ENCODE results near the gene KIR2DL4.
"Not testable (repeated sequence)": the region's sequence is repeated elsewhere in the genome, so short reads cannot be mapped to it uniquely, and the experiment has no call there.

The KIR2DL4 gene

DNA sequence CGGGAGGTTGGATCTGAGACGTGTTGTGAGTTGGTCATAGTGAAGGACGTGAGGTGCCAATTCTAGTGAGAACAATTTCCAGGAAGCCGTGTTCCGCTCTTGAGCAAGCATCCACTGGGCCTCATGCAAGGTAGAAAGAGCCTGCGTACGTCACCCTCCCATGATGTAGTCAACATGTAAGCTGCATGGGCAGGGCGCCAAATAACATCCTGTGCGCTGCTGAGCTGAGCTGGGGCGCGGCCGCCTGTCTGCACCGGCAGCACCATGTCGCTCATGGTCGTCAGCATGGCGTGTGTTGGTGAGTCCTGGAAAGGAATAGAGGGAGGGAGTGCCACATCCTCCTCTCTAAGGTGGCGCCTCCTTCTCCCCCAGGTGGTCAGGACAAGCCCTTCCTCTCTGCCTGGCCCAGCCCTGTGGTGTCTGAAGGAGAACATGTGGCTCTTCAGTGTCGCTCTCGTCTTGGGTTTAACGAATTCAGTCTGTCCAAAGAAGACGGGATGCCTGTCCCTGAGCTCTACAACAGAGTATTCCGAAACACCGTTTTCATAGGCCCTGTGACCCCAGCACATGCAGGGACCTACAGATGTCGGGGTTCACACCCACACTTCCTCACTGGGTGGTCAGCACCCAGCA, 17.2 kb upstream of the KIR2DL4 start:
- H3K27me3 Mint-ChIP-seq: peaks cover 32% of the 10 kb centered on the region
- not testable (repeated sequence) for H3K4me3 Mint-ChIP-seq; DNase-seq; H3K27ac Mint-ChIP-seq; H3K4me1 Mint-ChIP-seq (ENCODE audit: low read depth); H3K9me3 Mint-ChIP-seq; H3K36me3 Mint-ChIP-seq (ENCODE audit: low read depth)

DNA sequence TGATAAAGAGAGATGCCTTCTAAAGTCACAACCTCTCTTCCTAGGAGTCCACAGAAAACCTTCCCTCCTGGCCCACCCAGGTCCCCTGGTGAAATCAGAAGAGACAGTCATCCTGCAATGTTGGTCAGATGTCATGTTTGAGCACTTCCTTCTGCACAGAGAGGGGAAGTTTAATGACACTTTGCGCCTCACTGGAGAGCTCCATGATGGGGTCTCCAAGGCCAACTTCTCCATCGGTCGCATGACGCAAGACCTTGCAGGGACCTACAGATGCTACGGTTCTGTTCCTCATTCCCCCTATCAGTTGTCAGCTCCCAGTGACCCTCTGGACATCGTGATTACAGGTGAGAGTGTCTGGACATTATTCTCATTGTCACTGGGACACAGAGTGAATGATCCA, 15.3 kb upstream of the KIR2DL4 start:
- DNase-seq; H3K9me3 Mint-ChIP-seq; H3K27ac Mint-ChIP-seq; H3K36me3 Mint-ChIP-seq (ENCODE audit: low read depth); H3K4me3 Mint-ChIP-seq: not testable (repeated sequence)
- Mint-ChIP-seq H3K4me1 (ENCODE audit: low read depth) (peaks cover 12% of the 10 kb centered on the region), H3K27me3 (peaks cover 36% of the 10 kb centered on the region)

DNA sequence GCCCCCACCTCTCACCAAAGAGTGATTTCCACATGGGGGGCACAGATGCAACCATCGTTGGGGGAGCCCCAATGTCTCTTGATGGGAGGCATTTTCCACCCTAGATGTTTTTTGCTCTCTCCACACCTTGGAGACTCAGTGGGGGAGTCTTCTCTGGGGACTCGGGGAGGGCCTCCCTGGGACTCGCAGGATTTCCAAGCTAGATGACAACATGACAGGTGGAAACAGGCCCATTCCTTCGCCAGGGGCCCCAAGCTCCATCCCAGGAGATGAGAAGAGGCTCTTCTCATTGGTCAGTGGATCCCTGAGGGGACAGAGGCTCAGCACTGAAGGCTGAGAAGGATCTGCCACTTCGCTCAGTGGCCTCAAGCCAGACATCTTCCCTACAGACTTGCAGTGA, 12.7 kb upstream of the KIR2DL4 start:
- no peaks in the 10 kb centered on the region for H3K36me3 Mint-ChIP-seq (ENCODE audit: low read depth)
- H3K4me3 Mint-ChIP-seq: no peak overlapping the region
- peaks cover 14% of the 10 kb centered on the region for H3K4me1 Mint-ChIP-seq (ENCODE audit: low read depth)
- no peak for DNase-seq
- peaks cover 26% of the 10 kb centered on the region for H3K27me3 Mint-ChIP-seq
- no peak overlapping the region for H3K27ac Mint-ChIP-seq
- H3K9me3 Mint-ChIP-seq: no peaks in the 10 kb centered on the region

DNA sequence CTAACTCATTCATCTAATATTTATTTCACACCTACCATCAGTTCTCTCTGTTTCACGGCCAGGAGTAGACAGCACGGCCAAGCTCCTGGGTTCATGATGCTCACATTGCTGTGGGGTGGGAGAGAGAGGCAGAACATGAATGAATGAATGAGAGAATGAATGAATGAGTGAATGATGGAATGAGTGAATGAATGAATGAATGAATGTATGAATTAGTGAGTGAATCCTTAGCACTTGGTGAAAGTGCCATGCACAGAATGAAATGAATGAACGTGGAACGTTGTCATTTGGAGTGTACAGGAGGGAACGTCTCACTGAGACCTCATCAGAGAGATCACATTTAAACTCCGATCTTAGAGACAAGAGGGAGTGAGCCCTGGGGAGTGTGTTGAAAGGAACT, 11.9 kb upstream of the KIR2DL4 start:
- Mint-ChIP-seq H3K36me3 (ENCODE audit: low read depth) (no peaks in the 10 kb centered on the region), H3K4me3 (no peak overlapping the region), H3K27ac (no peak overlapping the region), H3K9me3 (no peaks in the 10 kb centered on the region), H3K4me1 (ENCODE audit: low read depth) (peaks cover 14% of the 10 kb centered on the region), H3K27me3 (peaks cover 21% of the 10 kb centered on the region)
- DNase-seq: no peak

DNA sequence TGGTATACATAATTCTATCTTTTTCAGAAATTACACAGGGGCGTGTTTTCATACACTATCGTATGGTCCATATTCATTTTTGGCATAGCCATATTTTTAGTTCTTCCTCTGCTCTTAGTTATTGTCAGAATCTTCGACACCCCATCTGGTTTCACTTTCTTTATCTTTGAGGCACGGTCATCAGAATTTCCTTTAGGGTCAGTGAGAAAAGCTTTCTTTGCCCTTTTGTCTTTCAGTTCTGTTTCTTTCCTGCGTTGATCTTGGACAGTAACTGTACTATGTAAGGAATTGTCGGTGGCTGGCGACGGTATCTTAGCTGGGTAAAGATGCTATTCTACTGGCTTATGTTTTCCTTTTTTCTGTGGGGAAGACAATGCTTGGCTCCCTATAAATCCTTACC, 10.6 kb upstream of the KIR2DL4 start:
- Mint-ChIP-seq H3K27me3 (peaks cover 27% of the 10 kb centered on the region), H3K4me3 (peak overlapping the region; percentile 62), H3K4me1 (ENCODE audit: low read depth) (peaks cover 14% of the 10 kb centered on the region), H3K36me3 (ENCODE audit: low read depth) (no peaks in the 10 kb centered on the region), H3K27ac (no peak overlapping the region), H3K9me3 (no peaks in the 10 kb centered on the region)
- DNase-seq: no peak

DNA sequence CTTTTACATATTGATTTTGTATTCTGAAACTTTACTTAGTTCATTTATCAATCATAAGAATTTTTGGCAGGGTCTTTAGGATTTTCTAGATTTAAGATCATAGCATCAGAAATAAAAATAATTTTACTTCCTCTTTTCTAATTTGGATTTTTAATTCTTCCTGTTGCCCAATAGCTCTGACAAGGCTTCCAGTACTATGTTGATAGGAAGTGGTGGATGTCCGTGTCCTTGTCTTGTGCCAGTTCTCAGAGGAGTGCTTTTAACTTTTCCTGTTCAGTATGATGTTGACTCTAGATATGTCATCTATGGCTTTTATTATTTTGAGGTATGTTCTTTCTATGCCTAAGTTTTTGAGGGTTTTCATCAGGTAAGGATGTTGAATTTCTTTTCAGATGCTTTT, 7.7 kb upstream of the KIR2DL4 start:
- H3K27ac Mint-ChIP-seq: no peak overlapping the region
- H3K36me3 Mint-ChIP-seq (ENCODE audit: low read depth): no peaks in the 10 kb centered on the region
- H3K27me3 Mint-ChIP-seq: peaks cover 38% of the 10 kb centered on the region
- H3K4me3 Mint-ChIP-seq: no peak overlapping the region
- no peak for DNase-seq
- H3K4me1 Mint-ChIP-seq (ENCODE audit: low read depth): peaks cover 14% of the 10 kb centered on the region
- peaks cover 4% of the 10 kb centered on the region for H3K9me3 Mint-ChIP-seq

DNA sequence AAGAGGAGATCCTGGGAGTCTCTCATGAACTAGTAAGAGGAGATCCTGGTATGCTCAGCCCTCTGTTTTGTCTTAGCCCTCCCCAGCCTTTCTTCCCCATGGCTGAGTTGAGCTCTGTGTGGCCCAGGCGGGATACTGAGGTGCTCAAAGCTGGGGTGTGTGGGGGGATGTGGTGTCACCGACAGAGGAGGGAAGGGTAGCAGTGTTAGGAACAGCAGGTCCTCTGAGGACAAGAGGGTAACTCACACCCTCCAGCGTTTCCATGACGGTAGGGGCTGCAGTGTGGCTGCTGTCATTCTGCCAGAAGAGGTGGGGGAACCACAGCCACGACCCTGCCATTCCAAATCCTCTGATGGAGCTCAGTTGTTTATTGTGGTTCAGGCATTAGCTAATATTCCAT, 691 bp downstream of the KIR2DL4 start:
- no peak for DNase-seq
- Mint-ChIP-seq H3K27ac (no peak overlapping the region), H3K36me3 (ENCODE audit: low read depth) (no peaks in the 10 kb centered on the region), H3K9me3 (peaks cover 4% of the 10 kb centered on the region), H3K4me1 (ENCODE audit: low read depth) (no peaks in the 10 kb centered on the region), H3K4me3 (no peak overlapping the region), H3K27me3 (peaks cover 25% of the 10 kb centered on the region)

DNA sequence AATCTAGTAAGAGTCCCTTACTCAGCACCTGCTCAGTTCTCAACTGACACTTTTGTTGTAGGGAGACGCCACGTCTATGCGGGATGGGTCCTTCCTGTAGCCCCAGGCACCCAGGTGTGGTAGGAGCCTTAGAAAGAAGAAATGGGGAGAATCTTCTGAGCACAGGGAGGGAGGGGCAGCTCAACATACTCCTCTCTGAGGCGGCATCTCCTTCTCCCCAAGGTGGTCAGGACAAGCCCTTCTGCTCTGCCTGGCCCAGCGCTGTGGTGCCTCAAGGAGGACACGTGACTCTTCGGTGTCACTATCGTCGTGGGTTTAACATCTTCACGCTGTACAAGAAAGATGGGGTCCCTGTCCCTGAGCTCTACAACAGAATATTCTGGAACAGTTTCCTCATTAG, 1.2 kb downstream of the KIR2DL4 start:
- H3K4me3 Mint-ChIP-seq: no peak overlapping the region
- no peak for DNase-seq
- no peaks in the 10 kb centered on the region for H3K36me3 Mint-ChIP-seq (ENCODE audit: low read depth)
- peaks cover 22% of the 10 kb centered on the region for H3K27me3 Mint-ChIP-seq
- H3K9me3 Mint-ChIP-seq: peaks cover 3% of the 10 kb centered on the region
- H3K4me1 Mint-ChIP-seq (ENCODE audit: low read depth): no peaks in the 10 kb centered on the region
- no peak overlapping the region for H3K27ac Mint-ChIP-seq

DNA sequence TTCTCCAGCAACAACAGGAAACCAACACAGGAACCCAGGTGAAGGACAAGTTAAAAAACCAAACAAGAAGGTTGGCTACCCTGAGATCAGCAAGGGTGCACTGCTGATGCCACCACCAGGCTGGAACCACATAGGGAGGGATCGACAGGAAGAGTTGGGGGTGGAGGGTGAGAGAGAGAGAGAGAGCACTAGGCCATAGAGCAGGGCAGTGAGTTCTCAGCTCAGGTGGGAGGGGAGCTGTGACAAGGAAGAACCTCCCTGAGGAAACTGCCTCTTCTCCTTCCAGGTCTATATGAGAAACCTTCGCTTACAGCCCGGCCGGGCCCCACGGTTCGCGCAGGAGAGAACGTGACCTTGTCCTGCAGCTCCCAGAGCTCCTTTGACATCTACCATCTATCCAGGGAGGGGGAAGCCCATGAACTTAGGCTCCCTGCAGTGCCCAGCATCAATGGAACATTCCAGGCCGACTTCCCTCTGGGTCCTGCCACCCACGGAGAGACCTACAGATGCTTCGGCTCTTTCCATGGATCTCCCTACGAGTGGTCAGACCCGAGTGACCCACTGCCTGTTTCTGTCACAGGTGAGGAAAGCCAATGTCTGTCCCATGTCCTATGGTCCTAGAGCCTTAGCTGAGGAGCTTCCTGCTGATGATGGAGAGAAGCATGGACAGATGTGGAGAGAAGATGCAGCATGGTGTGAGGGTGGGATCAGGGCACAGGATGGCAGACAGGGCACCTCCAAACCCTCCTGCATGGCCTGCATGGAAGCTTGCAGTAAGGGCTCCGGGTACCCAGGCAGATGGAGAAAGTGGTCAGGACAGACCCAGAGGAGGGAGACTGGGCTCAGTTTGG, 2.5 kb downstream of the KIR2DL4 start:
- Mint-ChIP-seq H3K36me3 (ENCODE audit: low read depth) (no peaks in the 10 kb centered on the region), H3K9me3 (peaks cover 3% of the 10 kb centered on the region), H3K4me1 (ENCODE audit: low read depth) (no peaks in the 10 kb centered on the region), H3K27me3 (peaks cover 30% of the 10 kb centered on the region), H3K4me3 (no peak overlapping the region), H3K27ac (no peak overlapping the region)
- no peak for DNase-seq

DNA sequence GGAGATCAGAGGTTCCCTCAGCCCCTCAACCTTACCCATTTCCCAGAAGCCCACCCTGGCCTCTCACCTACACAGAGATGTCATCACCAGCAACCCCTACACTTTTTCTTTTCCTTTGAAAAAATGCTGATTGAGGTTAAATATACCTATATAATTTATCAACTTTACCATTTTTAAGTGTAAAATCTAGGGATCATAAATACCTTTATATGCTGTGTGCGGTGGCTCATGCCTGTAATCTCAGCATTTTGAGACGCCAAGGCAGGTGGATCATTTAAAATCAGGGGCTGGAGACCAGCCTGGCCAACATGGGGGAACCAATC, 3.1 kb downstream of the KIR2DL4 start:
- DNase-seq: no peak
- peaks cover 5% of the 10 kb centered on the region for H3K9me3 Mint-ChIP-seq
- H3K27ac Mint-ChIP-seq: no peak overlapping the region
- H3K4me3 Mint-ChIP-seq: no peak overlapping the region
- peaks cover 30% of the 10 kb centered on the region for H3K27me3 Mint-ChIP-seq
- H3K36me3 Mint-ChIP-seq (ENCODE audit: low read depth): no peaks in the 10 kb centered on the region
- H3K4me1 Mint-ChIP-seq (ENCODE audit: low read depth): no peaks in the 10 kb centered on the region

DNA sequence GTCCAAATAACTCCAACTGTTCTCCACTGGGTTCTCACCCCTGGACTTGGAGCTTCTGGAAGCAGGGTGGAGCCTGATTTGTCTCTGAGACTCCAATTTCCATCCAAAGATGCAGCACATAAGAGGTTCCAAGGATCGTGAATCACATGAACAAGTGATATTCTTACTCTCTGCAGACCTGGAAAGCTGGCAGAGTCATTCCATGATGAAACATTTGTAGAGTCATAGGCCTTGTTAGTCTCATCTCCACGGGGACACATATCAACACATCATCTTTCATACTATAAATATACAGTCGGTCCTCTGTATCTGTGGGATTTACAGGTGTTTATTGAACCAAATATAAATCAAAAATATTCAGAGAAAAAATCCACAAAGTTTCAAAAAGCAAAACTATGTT, 11.2 kb downstream of the KIR2DL4 start:
- H3K9me3 Mint-ChIP-seq: peaks cover 11% of the 10 kb centered on the region
- not testable (repeated sequence) for H3K4me1 Mint-ChIP-seq (ENCODE audit: low read depth); H3K27ac Mint-ChIP-seq; H3K36me3 Mint-ChIP-seq (ENCODE audit: low read depth); H3K4me3 Mint-ChIP-seq; DNase-seq
- H3K27me3 Mint-ChIP-seq: peaks cover 32% of the 10 kb centered on the region

DNA sequence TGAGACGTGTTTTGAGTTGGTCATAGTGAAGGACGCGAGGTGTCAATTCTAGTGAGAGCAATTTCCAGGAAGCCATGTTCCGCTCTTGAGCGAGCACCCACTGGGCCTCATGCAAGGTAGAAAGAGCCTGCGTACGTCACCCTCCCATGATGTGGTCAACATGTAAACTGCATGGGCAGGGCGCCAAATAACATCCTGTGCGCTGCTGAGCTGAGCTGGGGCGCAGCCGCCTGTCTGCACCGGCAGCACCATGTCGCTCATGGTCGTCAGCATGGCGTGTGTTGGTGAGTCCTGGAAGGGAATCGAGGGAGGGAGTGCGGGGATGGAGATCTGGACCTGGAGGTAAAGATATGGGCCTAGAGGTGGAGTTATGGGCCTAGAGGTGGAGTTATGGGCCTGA, 12.8 kb downstream of the KIR2DL4 start, which contains the start of gene KIR3DL1:
KIR3DL1 (plus strand) TSS at position 218 of the 400 bp plus-strand sequence.
- not testable (repeated sequence) for DNase-seq; H3K4me1 Mint-ChIP-seq (ENCODE audit: low read depth); H3K36me3 Mint-ChIP-seq (ENCODE audit: low read depth); H3K4me3 Mint-ChIP-seq; H3K9me3 Mint-ChIP-seq; H3K27ac Mint-ChIP-seq
- H3K27me3 Mint-ChIP-seq: peaks cover 22% of the 10 kb centered on the region

DNA sequence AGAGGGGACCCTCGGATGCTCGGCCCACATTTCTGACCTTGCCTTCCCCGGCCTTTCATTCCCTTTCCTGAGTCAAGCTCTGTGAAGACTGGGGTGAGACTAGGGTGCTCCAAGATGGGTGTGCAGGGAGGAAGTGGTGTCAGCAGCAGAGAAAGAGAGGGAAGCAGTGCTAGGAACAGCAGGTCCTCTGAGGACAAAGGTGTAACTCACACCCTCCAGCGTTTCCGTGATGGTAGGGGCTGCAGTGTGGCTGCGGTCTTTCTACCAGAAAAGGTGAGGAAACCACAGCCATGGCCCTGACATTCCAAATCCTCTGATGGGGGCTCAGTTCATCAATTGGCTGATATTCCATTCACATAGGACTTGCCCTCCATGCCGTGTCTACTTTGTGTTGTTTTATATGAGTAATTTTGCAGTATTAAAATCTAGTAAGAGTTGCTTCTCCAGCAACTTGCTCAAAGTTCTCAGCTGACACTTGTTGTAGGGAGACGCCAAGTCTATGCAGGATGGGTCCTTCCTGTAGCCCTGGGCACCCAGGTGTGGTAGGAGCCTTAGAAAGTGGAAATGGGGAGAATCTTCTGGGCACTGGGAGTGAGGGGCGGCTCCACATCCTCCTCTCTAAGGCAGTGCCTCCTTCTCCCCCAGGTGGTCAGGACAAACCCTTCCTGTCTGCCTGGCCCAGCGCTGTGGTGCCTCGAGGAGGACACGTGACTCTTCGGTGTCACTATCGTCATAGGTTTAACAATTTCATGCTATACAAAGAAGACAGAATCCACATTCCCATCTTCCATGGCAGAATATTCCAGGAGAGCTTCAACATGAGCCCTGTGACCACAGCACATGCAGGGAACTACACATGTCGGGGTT, 14.5 kb downstream of the KIR2DL4 start:
- H3K9me3 Mint-ChIP-seq: no peaks in the 10 kb centered on the region
- no peak for DNase-seq
- no peak overlapping the region for H3K27ac Mint-ChIP-seq
- H3K4me1 Mint-ChIP-seq (ENCODE audit: low read depth): no peaks in the 10 kb centered on the region
- H3K36me3 Mint-ChIP-seq (ENCODE audit: low read depth): no peaks in the 10 kb centered on the region
- no peak overlapping the region for H3K4me3 Mint-ChIP-seq
- peaks cover 19% of the 10 kb centered on the region for H3K27me3 Mint-ChIP-seq

DNA sequence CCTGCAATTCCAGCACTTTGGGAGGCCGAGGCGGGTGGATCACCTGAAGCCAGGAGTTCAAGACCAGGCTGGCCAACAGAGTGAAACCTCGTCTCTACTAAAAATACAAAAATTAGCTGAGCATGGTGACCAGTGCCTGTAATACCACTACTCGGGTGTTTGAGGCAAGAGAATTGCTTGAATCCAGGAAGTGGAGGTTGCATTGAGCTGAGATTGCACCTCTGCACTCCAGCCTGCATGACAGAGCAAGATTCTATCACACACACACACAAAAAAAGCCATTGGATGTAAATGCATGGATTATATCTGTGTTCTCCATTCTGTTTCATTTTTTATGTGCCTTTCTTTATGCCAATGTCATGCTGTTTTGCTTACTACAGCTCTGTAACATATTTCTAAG, 21.0 kb downstream of the KIR2DL4 start:
- not testable (repeated sequence) for H3K36me3 Mint-ChIP-seq (ENCODE audit: low read depth); DNase-seq; H3K27ac Mint-ChIP-seq; H3K4me3 Mint-ChIP-seq; H3K4me1 Mint-ChIP-seq (ENCODE audit: low read depth); H3K9me3 Mint-ChIP-seq
- H3K27me3 Mint-ChIP-seq: peaks cover 20% of the 10 kb centered on the region

DNA sequence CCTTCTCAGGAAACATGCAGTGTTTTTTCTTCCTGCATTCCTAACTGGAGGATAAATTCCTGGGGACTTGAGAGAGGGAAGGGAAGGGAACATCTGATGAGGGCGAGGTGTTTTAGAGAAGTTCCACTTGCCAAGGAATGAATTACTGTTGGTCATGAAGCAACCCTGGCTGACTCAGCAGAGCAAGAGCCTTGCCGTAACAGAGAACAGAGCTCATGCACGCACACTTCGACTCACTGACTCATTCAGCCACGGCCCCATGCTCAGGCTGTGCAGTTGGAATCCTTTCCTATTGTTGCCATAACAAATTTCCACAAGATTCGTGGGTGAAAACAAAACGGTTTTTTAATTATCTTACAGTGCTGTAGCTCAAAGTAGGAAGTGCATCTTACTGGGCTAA, 21.9 kb downstream of the KIR2DL4 start:
- not testable (repeated sequence) for H3K4me1 Mint-ChIP-seq (ENCODE audit: low read depth); H3K36me3 Mint-ChIP-seq (ENCODE audit: low read depth); H3K27ac Mint-ChIP-seq; DNase-seq; H3K4me3 Mint-ChIP-seq; H3K9me3 Mint-ChIP-seq
- H3K27me3 Mint-ChIP-seq: peaks cover 20% of the 10 kb centered on the region

Measured in activated T-cell treated with anti-CD3 and anti-CD28 coated beads, Interleukin-2, amount 50 U/mL, for 24 hours (primary cell).